Karpas-422 (cell line): ENCODE data around the gene COA8. TPM values are rescaled to one million over a fixed set of nuclear protein-coding genes. Genes with fewer than 3 reads are reported as not detected.

Experiments
- small RNA-seq: library from RNA; depleted of rRNA; stranded (forward); fragments of <200 nt; gene quantifications from one replicate; pipeline ENCODE3, GENCODE V24; 2014
- total RNA-seq: library from RNA; depleted of rRNA; stranded (reverse); fragments of >200 nt; shearing (Covaris generic); gene quantifications from 2 replicates; pipeline ENCODE4 v1.2.3, GENCODE V29; 2014; ENCODE audit warnings: low replicate concordance; rRNA removed

Gene COA8
- total RNA-seq, 1 experiment from 2014 or later = 62.9 TPM

Small RNAs within 50 kb of the gene (small RNA-seq; reads per million reads assigned to genes)
- 1.3 reads per million, percentile 38 among the genes with 10 or more reads in this experiment for gene RNU4-68P
- gene RNU7-160P = not detected

Other genes starting within 250 kb of the COA8 start
- 133 and 180 TPM in 2 replicates for gene EIF5, start 228.7 kb upstream of the COA8 start, total RNA-seq
- 94.5 and 113 TPM in 2 replicates for gene MARK3, start 177.5 kb upstream of the COA8 start, total RNA-seq
- gene CKB, start 40.1 kb upstream of the COA8 start, total RNA-seq = 30.4 and 55.2 TPM in 2 replicates
- gene TRMT61A, start 33.8 kb upstream of the COA8 start, total RNA-seq = 8.0 and 30.8 TPM in 2 replicates
- gene BAG5, start 303 bp upstream of the COA8 start, total RNA-seq = 23.1 and 32.6 TPM in 2 replicates
- gene KLC1, start 66.3 kb downstream of the COA8 start, total RNA-seq = 144 and 266 TPM in 2 replicates
- gene XRCC3, start 152.5 kb downstream of the COA8 start, total RNA-seq = 36.7 and 70.5 TPM in 2 replicates
- 28.4 and 29.7 TPM in 2 replicates for gene ZFYVE21, start 152.8 kb downstream of the COA8 start, total RNA-seq